ENCODE results near the gene CAPNS1.

DNA sequence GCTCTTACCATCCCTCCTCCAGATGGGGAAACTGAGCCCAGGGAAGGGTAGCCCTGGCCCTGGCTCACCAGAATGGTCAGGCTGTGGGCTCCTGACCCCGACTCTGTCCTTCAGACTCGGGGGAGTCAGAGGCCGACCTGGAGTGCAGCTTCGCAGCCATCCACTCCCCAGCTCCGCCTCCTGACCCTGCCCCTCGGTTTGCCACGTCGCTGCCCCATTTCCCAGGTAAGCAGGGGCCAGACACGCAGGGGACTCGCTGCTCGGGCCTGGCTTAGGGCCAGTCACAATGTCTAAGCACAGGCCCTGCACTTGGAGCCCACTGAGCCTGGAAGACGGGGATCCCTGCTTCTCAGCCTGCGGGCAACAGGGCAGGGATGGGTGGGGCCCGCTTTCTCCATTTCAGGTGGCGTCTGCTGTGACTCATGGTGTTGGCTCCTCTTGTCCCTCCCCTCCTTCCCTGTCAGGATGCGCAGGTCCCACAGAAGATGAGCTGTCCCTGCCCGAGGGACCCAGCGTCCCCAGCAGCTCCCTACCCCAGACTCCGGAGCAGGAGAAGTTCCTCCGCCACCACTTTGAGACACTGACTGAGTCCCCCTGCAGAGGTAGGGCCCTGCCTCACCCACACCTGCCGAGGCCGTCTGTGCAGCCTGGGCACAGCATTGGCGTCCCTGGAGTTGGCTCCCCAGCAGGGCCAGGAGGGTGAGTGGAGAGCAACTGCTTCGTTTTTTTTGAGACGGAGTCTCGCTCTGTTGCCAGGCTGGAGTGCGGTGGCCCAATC, 38.1 kb upstream of the CAPNS1 start:
- TF ChIP-seq POLR2AphosphoS5 (IDR thresholded peaks at IDR 0.05) (no peak), CTCF (IDR thresholded peaks at IDR 0.05 in 8 of 11, conservative IDR thresholded peaks at IDR 0.05 in 3 of 11) (no peak)

Data from spleen (tissue), 7 donors.